BLaER1 treated with 17β-estradiol and CSF1 and Interleukin-3, amounts not matched to agents 10 nM and 100 nM (cell line): ENCODE results near the gene FAR2.
A peak's percentile ranks its signal among the peaks of the same experiment; 100 is the strongest.

Experiments
- H3K27ac ChIP-seq, 11 experiments: shearing (Covaris generic); formaldehyde crosslinking; 2 replicates each; pipeline ENCODE4 v1.8.1; 2022
- H3K27me3 ChIP-seq, 11 experiments: shearing (Covaris generic); formaldehyde crosslinking; 2 replicates each; pipeline ENCODE4 v1.8.1; 2022
- H3K36me3 ChIP-seq, 11 experiments: shearing (Covaris generic); formaldehyde crosslinking; 2 replicates each; pipeline ENCODE4 v1.8.1; 2022
- H3K4me1 ChIP-seq, 10 experiments: shearing (Covaris generic); formaldehyde crosslinking; 2 replicates each; pipeline ENCODE4 v1.8.1; 2022
- H3K4me2 ChIP-seq, 11 experiments: shearing (Covaris generic); formaldehyde crosslinking; 2 replicates each; pipeline ENCODE4 v1.8.1; 2022
- H3K4me3 ChIP-seq, 10 experiments: shearing (Covaris generic); formaldehyde crosslinking; 2 replicates each; pipeline ENCODE4 v1.8.1; 2022
- H3K9ac ChIP-seq, 11 experiments: shearing (Covaris generic); formaldehyde crosslinking; 2 replicates each; pipeline ENCODE4 v1.8.1; 2022
- H3K9me3 ChIP-seq, 11 experiments: shearing (Covaris generic); formaldehyde crosslinking; replicated peaks in 1 of 11; 2 replicates each; pipeline ENCODE4 v1.8.1; 2022
- H4K20me1 ChIP-seq, 11 experiments: shearing (Covaris generic); formaldehyde crosslinking; 2 replicates each; pipeline ENCODE4 v1.8.1; 2022
- Cebpa-rat ChIP-seq, 11 experiments: shearing (Covaris generic); IDR thresholded peaks; 2 replicates each; pipeline ENCODE4 v1.8.1; 2022

The FAR2 gene

GRCh38 chr12:29204521-29204920 is 55.4 kb downstream of the FAR2 start:
- Histone ChIP-seq H3K4me3 (no peak overlapping the region), H3K36me3 (peaks cover 0 to 15% (median 5%) of the 10 kb centered on the region in 11 experiments; a peak in 7 of 22 replicates), H4K20me1 (no peaks in the 10 kb centered on the region), H3K9me3 (peaks cover 10 to 30% (median 20%) of the 10 kb centered on the region in 11 experiments; a peak in 18 of 22 replicates), H3K27me3 (no peaks in the 10 kb centered on the region; a peak in 1 of 22 replicates), H3K27ac (no peak overlapping the region), H3K4me2 (no peak overlapping the region), H3K9ac (no peak overlapping the region), H3K4me1 (peaks cover 7 to 32% (median 28%) of the 10 kb centered on the region in 10 experiments; a peak in 18 of 20 replicates)
- no peak for TF ChIP-seq Cebpa-rat (IDR thresholded peaks at IDR 0.05)

GRCh38 chr12:29207120-29207519 is 58.0 kb downstream of the FAR2 start:
- peaks cover 10 to 29% (median 19%) of the 10 kb centered on the region in 11 experiments; a peak in 18 of 22 replicates for H3K9me3 ChIP-seq
- H3K4me2 ChIP-seq: peak overlapping the region; percentile 9 to 81 (median 60); a peak in 20 of 22 replicates
- H4K20me1 ChIP-seq: no peaks in the 10 kb centered on the region
- H3K36me3 ChIP-seq: peaks cover 0 to 14% (median 5%) of the 10 kb centered on the region in 11 experiments; a peak in 7 of 22 replicates
- H3K27ac ChIP-seq: peak overlapping the region in 7 of 11 experiments; percentile 23 to 63 (median 56); a peak in 13 of 22 replicates
- H3K9ac ChIP-seq: no peak overlapping the region; a peak in 2 of 22 replicates
- peaks cover 7 to 33% (median 28%) of the 10 kb centered on the region in 10 experiments; a peak in 18 of 20 replicates for H3K4me1 ChIP-seq
- H3K27me3 ChIP-seq: no peaks in the 10 kb centered on the region; a peak in 1 of 22 replicates
- no peak overlapping the region for H3K4me3 ChIP-seq
- TF ChIP-seq Cebpa-rat (IDR thresholded peaks at IDR 0.05): 0 out of 22 replicates have a peak, but pooled peaks of 1 of the 11 experiments have one; percentile 18

DNA sequence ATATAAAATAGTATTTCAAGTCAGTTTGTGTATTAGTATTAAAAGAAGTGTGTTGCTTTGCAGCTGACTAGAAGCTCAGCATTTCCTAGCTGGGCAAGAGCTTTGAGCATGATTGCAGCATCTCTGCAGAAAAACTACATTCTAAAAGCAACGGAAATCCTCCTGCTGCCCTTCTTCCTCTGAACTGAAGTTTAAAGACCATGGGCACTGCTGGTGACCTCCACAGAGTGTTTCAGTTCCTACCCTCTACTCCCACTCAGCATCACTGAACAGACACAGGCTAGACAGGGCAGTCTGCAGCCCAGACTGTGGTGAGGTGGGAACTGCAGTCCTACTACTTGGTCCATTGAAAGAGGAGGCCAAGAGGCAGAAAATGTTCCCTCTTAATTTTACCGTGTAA is 59.0 kb downstream of the FAR2 start:
- no peak for TF ChIP-seq Cebpa-rat (IDR thresholded peaks at IDR 0.05)
- no peaks in the 10 kb centered on the region for H4K20me1 ChIP-seq
- peaks cover 5 to 19% (median 12%) of the 10 kb centered on the region in 11 experiments; a peak in 15 of 22 replicates for H3K9me3 ChIP-seq
- H3K9ac ChIP-seq: no peak overlapping the region
- H3K27ac ChIP-seq: peak overlapping the region in 4 of 11 experiments; percentile 11 to 59 (median 56); a peak in 7 of 22 replicates
- H3K4me1 ChIP-seq: peaks cover 7 to 36% (median 28%) of the 10 kb centered on the region in 10 experiments; a peak in 18 of 20 replicates
- H3K4me2 ChIP-seq: peak overlapping the region in 8 of 11 experiments; percentile 3 to 81 (median 66); a peak in 13 of 22 replicates
- H3K27me3 ChIP-seq: no peaks in the 10 kb centered on the region; a peak in 1 of 22 replicates
- no peak overlapping the region for H3K4me3 ChIP-seq
- H3K36me3 ChIP-seq: peaks cover 0 to 8% (median 0%) of the 10 kb centered on the region in 11 experiments; a peak in 2 of 22 replicates

GRCh38 chr12:29208936-29209701 is 60.0 kb downstream of the FAR2 start:
- H3K4me3 ChIP-seq: no peak overlapping the region
- peaks cover 3 to 10% (median 6%) of the 10 kb centered on the region in 11 experiments; a peak in 11 of 22 replicates for H3K9me3 ChIP-seq
- peak overlapping the region in 4 of 11 experiments; percentile 22 to 79 (median 54); a peak in 5 of 22 replicates for H3K4me2 ChIP-seq
- H3K4me1 ChIP-seq: peaks cover 7 to 36% (median 28%) of the 10 kb centered on the region in 10 experiments; a peak in 18 of 20 replicates
- no peaks in the 10 kb centered on the region for H4K20me1 ChIP-seq
- H3K27me3 ChIP-seq: no peaks in the 10 kb centered on the region; a peak in 1 of 22 replicates
- no peak overlapping the region for H3K27ac ChIP-seq
- peaks cover 0 to 6% (median 0%) of the 10 kb centered on the region in 11 experiments; a peak in 1 of 22 replicates for H3K36me3 ChIP-seq
- no peak for TF ChIP-seq Cebpa-rat (IDR thresholded peaks at IDR 0.05)
- H3K9ac ChIP-seq: no peak overlapping the region

- H4K20me1 ChIP-seq: no peaks in the 10 kb centered on the region
- no peak overlapping the region for H3K4me3 ChIP-seq
- no peak for TF ChIP-seq Cebpa-rat (IDR thresholded peaks at IDR 0.05)
- H3K4me2 ChIP-seq: no peak overlapping the region
- no peaks in the 10 kb centered on the region for H3K36me3 ChIP-seq
- no peaks in the 10 kb centered on the region; a peak in 1 of 22 replicates for H3K27me3 ChIP-seq
- H3K9me3 ChIP-seq: no peaks in the 10 kb centered on the region
- H3K27ac ChIP-seq: no peak overlapping the region
- H3K4me1 ChIP-seq: peaks cover 19 to 38% (median 30%) of the 10 kb centered on the region in 10 experiments
- H3K9ac ChIP-seq: no peak overlapping the region
Measured at GRCh38 chr12:29211696-29212095, 62.6 kb downstream of the FAR2 start.

- no peak overlapping the region for H3K9ac ChIP-seq
- H4K20me1 ChIP-seq: no peaks in the 10 kb centered on the region
- TF ChIP-seq Cebpa-rat (IDR thresholded peaks at IDR 0.05): no peak
- no peak overlapping the region for H3K4me3 ChIP-seq
- peaks cover 20 to 38% (median 29%) of the 10 kb centered on the region in 10 experiments for H3K4me1 ChIP-seq
- H3K36me3 ChIP-seq: no peaks in the 10 kb centered on the region
- no peak overlapping the region for H3K27ac ChIP-seq
- H3K4me2 ChIP-seq: no peak overlapping the region
- no peaks in the 10 kb centered on the region; a peak in 1 of 22 replicates for H3K27me3 ChIP-seq
- no peaks in the 10 kb centered on the region for H3K9me3 ChIP-seq
Measured at GRCh38 chr12:29212682-29213403, 63.8 kb downstream of the FAR2 start.

DNA sequence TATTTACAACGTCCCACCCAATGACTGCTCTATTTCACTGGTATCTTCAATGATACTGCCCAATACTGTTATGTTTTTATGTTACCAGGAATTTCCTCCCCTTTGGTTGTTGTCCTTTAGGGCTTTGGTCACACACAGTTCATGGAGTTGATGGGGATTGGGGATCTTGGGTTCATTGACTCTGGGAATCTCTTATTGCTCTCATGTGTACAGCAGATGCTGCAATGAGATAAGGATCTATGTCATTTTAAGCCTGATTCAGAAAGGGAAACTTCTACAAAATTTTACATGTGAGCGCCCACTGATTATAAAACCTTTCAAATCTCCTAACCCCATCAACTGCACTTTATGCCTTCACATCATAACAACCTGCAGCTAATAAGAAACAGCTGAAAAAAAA is 67.2 kb downstream of the FAR2 start:
- Histone ChIP-seq H3K36me3 (peaks cover 0 to 10% (median 0%) of the 10 kb centered on the region in 11 experiments; a peak in 3 of 22 replicates), H3K9me3 (peaks cover 0 to 9% (median 7%) of the 10 kb centered on the region in 11 experiments; a peak in 12 of 22 replicates), H3K9ac (no peak overlapping the region), H3K4me3 (no peak overlapping the region), H3K4me1 (peaks cover 16 to 34% (median 21%) of the 10 kb centered on the region in 10 experiments), H3K4me2 (peak overlapping the region in 10 of 11 experiments; percentile 53 to 76 (median 62); a peak in 18 of 22 replicates), H3K27ac (peak overlapping the region in 7 of 11 experiments; percentile 13 to 57 (median 35); a peak in 9 of 22 replicates), H4K20me1 (no peaks in the 10 kb centered on the region), H3K27me3 (no peaks in the 10 kb centered on the region)
- TF ChIP-seq Cebpa-rat (IDR thresholded peaks at IDR 0.05): no peak

GRCh38 chr12:29216797-29217575 is 67.9 kb downstream of the FAR2 start:
- Histone ChIP-seq H3K9ac (peak overlapping the region in 3 of 11 experiments; percentile 2 to 33 (median 29); a peak in 2 of 22 replicates), H3K9me3 (peaks cover 0 to 16% (median 10%) of the 10 kb centered on the region in 11 experiments; a peak in 14 of 22 replicates), H3K4me2 (peak overlapping the region; percentile 53 to 76 (median 62)), H3K4me3 (no peak overlapping the region; a peak in 2 of 20 replicates), H4K20me1 (no peaks in the 10 kb centered on the region), H3K4me1 (peaks cover 16 to 34% (median 21%) of the 10 kb centered on the region in 10 experiments), H3K36me3 (peaks cover 0 to 10% (median 0%) of the 10 kb centered on the region in 11 experiments; a peak in 3 of 22 replicates), H3K27me3 (no peaks in the 10 kb centered on the region), H3K27ac (peak overlapping the region in 6 of 11 experiments; percentile 13 to 57 (median 46); a peak in 10 of 22 replicates)
- TF ChIP-seq Cebpa-rat (IDR thresholded peaks at IDR 0.05): no peak
